Body of pancreas (tissue), 4 donors: ENCODE measurements around the gene TBXA2R. TPM values are rescaled to one million over a fixed set of nuclear protein-coding genes. Genes with fewer than 3 reads are reported as not detected.

Experiments used
- ATAC-seq: fragments of 150-250 bp; one replicate; pipeline ENCODE4 v1.9.1; 2016
- DNase-seq, 4 donors: peaks; one replicate each; pipeline ENCODE4 v3.0.0-alpha.2; 2019
- H3K27ac ChIP-seq, 4 donors: fragments of 200-600 bp; sonication (generic); 1 replicate in 3 of 4; 2 replicates in 1 of 4; pipeline versions ENCODE4 v1.5.1 to v1.6.1; 2016 to 2019; ENCODE audit warnings: mild to moderate bottlenecking in 1 of 4, mixed read lengths in 1 of 4, moderate library complexity in 1 of 4
- H3K27me3 ChIP-seq, 2 donors: fragments of 200-600 bp; sonication (generic); one replicate each; pipeline ENCODE4 v1.6.0; 2016; ENCODE audit warnings: mild to moderate bottlenecking in 1 of 2
- H3K36me3 ChIP-seq, 2 donors: fragments of 200-600 bp; sonication (generic); replicated peaks in 1 of 2; 2 replicates each; pipeline ENCODE4 v1.5.1; 2016; ENCODE audit warnings: low read depth in 2 of 2; ENCODE audit not compliant: insufficient read depth in 1 of 2
- H3K4me1 ChIP-seq: fragments of 200-600 bp; sonication (generic); one replicate; pipeline ENCODE4 v1.6.0; 2016
- H3K4me3 ChIP-seq, 2 donors: fragments of 200-600 bp; sonication (generic); 1 replicate in 1 of 2; 2 replicates in 1 of 2; pipeline ENCODE4 v1.5.1; 2016 to 2019
- H3K9me3 ChIP-seq, 3 donors: fragments of 200-600 bp; sonication (generic); 1 replicate in 2 of 3; 2 replicates in 1 of 3; pipeline ENCODE4 v1.5.1; 2016
- CTCF ChIP-seq, 7 experiments: fragments of 450-650 bp in 4 of 7; fragments of 200-600 bp in 3 of 7; sonication (generic) in 3 of 7; IDR thresholded peaks; one replicate each; pipeline ENCODE4 v1.5.1; 2016 to 2019; ENCODE audit warnings: antibody characterized with exemption in 7 of 7
- POLR2A ChIP-seq, 3 donors: fragments of 450-650 bp; IDR thresholded peaks; one replicate each; pipeline ENCODE4 v1.6.1; 2016; ENCODE audit warnings: antibody characterized with exemption in 3 of 3, mild to moderate bottlenecking in 2 of 3
- WGBS, 2 donors: methylation state at CpG; one replicate each; pipeline ENCODE4 v1.1.5; 2017; 5-methylcytosine and 5-hydroxymethylcytosine counted together
- intact Hi-C: fragments of 100-400 bp; cut with DNase I; formaldehyde crosslinking; loops from one replicate; pipeline ENCODE4 v1.15.1; 2023
- total RNA-seq, 2 donors: library from RNA; depleted of rRNA; stranded (reverse); fragments of >200 nt; gene quantifications; one replicate each; pipeline ENCODE4 v1.1.0, GENCODE V29; 2016

Gene TBXA2R
- total RNA-seq, 2 donors from 2014 or later: 0.52 to 3.0 TPM

- 84 to 85% methylated on average over 8 to 22 of the region's 22 CpGs for WGBS, 2 donors
- no peak for DNase-seq
These were observed 16.7 kb downstream of the TBXA2R start for GRCh38 chr19:3589949-3590348.

GRCh38 chr19:3589439-3589838 lies 17.2 kb downstream of the TBXA2R start:
- peaks cover 0 to 12% of the 10 kb centered on the region in 2 donors for H3K27me3 ChIP-seq
- no peak for TF ChIP-seq POLR2A (IDR thresholded peaks at IDR 0.05)
- no peak for TF ChIP-seq CTCF (IDR thresholded peaks at IDR 0.05)
- no peaks in the 10 kb centered on the region for H3K36me3 ChIP-seq
- peaks cover 25% of the 10 kb centered on the region for H3K4me1 ChIP-seq
- intact Hi-C loops: no loop called here
- no peak overlapping the region for H3K27ac ChIP-seq
- ATAC-seq (no peak), DNase-seq (no peak)
- H3K4me3 ChIP-seq: no peak overlapping the region
- no peaks in the 10 kb centered on the region for H3K9me3 ChIP-seq
- WGBS, 2 donors: 68% methylated on average over 8 to 10 of the region's 11 CpGs

More at GRCh38 chr19:3589949-3590348, 16.7 kb downstream of the TBXA2R start:
- intact Hi-C loops: no loop called here
- H3K4me3 ChIP-seq: no peak overlapping the region
- TF ChIP-seq POLR2A (IDR thresholded peaks at IDR 0.05) (no peak), CTCF (IDR thresholded peaks at IDR 0.05) (no peak)
- no peaks in the 10 kb centered on the region for H3K9me3 ChIP-seq
- no peak for ATAC-seq
- no peak overlapping the region for H3K27ac ChIP-seq
- H3K36me3 ChIP-seq: no peaks in the 10 kb centered on the region
- H3K4me1 ChIP-seq: peaks cover 25% of the 10 kb centered on the region
- H3K27me3 ChIP-seq: peaks cover 0 to 12% of the 10 kb centered on the region in 2 donors

- intact Hi-C loops: no loop called here
- H3K9me3 ChIP-seq: no peaks in the 10 kb centered on the region
- DNase-seq (peak; percentile 43 to 69 (median 66)), ATAC-seq (peak; percentile 54)
- H3K4me1 ChIP-seq: peaks cover 19% of the 10 kb centered on the region
- WGBS, 2 donors: 42 to 53% methylated on average over 16 to 31 of the region's 31 CpGs
- no peaks in the 10 kb centered on the region for H3K36me3 ChIP-seq
- peaks cover 0 to 12% of the 10 kb centered on the region in 2 donors for H3K27me3 ChIP-seq
- no peak overlapping the region for H3K27ac ChIP-seq
- TF ChIP-seq POLR2A (IDR thresholded peaks at IDR 0.05) (no peak), CTCF (IDR thresholded peaks at IDR 0.05) (no peak)
- H3K4me3 ChIP-seq: no peak overlapping the region
These were observed 19.8 kb downstream of the TBXA2R start for GRCh38 chr19:3586707-3587346.

- H3K9me3 ChIP-seq: no peaks in the 10 kb centered on the region
- WGBS, 2 donors: 9 to 13% methylated on average over 7 to 15 of the region's 16 CpGs
- intact Hi-C loops: no loop called here
- no peaks in the 10 kb centered on the region for H3K36me3 ChIP-seq
- no peak overlapping the region for H3K4me3 ChIP-seq
- H3K27ac ChIP-seq: no peak overlapping the region
- ATAC-seq (no peak), DNase-seq (no peak)
- H3K27me3 ChIP-seq: peaks cover 0 to 12% of the 10 kb centered on the region in 2 donors
- peaks cover 17% of the 10 kb centered on the region for H3K4me1 ChIP-seq
- TF ChIP-seq POLR2A (IDR thresholded peaks at IDR 0.05) (no peak), CTCF (IDR thresholded peaks at IDR 0.05) (peak in 5 of 7 experiments; percentile 14 to 26 (median 17))
These were observed 20.5 kb downstream of the TBXA2R start for GRCh38 chr19:3586127-3586626.
